ENCODE measurements around the gene EMCN. TPM values are rescaled to one million over a fixed set of nuclear protein-coding genes. Genes with fewer than 3 reads are reported as not detected.

EMCN gene
- total and polyA plus RNA-seq, 9 of the 15 experiments (the other 6 are each of a cell fraction or from before 2014, with no cell fraction given): not detected

- TF ChIP-seq TGIF2 (CRISPR knock-in tag; IDR thresholded peaks at IDR 0.05): no peak
- TF ChIP-seq CHD2 (IDR thresholded peaks at IDR 0.05; ENCODE audit: low read depth, low read length): no peak
- TF ChIP-seq KLF1 (tag; IDR thresholded peaks at IDR 0.05): no peak
- no peak for TF ChIP-seq ZNF551 (CRISPR knock-in tag; IDR thresholded peaks at IDR 0.05)
Measured at GRCh38 chr4:100361336-100361735, 156.5 kb downstream of the EMCN start.

DNA sequence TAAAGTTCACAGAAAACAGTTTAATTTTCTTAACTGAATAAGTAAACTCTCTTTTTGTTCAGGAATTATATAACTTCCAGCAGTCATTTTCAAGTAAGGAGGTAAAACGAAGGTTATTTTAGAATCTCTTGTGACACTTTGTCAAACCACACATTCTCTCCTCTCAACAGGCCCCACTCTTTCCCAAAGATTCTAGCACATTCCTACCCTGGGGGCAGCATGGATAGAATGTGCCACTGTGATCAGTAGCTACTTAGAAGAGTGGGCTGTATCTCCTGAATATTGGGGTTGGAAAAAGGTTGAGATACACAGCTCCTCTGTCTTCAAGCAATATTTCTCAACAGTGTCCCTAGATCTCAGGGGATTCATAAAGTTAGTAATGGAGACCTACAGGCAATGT is 157.6 kb downstream of the EMCN start:
- POLR2A ChIA-PET: no interaction called here
- CTCF ChIA-PET (ENCODE audit: low intra/inter-chr PET ratio): no interaction called here
- H3K4me3 ChIP-seq: no peak overlapping the region
- no peaks in the 10 kb centered on the region for H3K27me3 ChIP-seq (ENCODE audit: control insufficient read depth in 2 of 2, insufficient read depth in 2 of 2, low read length in 2 of 2)
- FAIRE-seq: no peak
- H3K9ac ChIP-seq (ENCODE audit: insufficient read depth in 1 of 2, low read depth in 2 of 2, low read length in 2 of 2): no peak overlapping the region
- no peaks in the 10 kb centered on the region for H3K4me1 ChIP-seq (replicated peaks in 1 of 2; ENCODE audit: control insufficient read depth in 2 of 2, insufficient read depth in 2 of 2, low read length in 2 of 2)
- H3K27ac ChIP-seq (ENCODE audit: extremely low read depth, low read depth, low read length): no peak overlapping the region
- H3K79me2 ChIP-seq (ENCODE audit: control insufficient read depth, insufficient read depth, low read length): no peaks in the 10 kb centered on the region
- in situ Hi-C loops (cut with MboI) (no loop called here), intact Hi-C loops (cut with micrococcal nuclease) (no loop called here)
- H4K20me1 ChIP-seq (replicated peaks; ENCODE audit: control insufficient read depth, insufficient read depth, low read length): no peaks in the 10 kb centered on the region
- BruUV-seq (replicated peaks): no TSS peak
- H3K9me1 ChIP-seq (ENCODE audit: control insufficient read depth, insufficient read depth, low read length): no peaks in the 10 kb centered on the region
- no peak overlapping the region for H3K4me2 ChIP-seq (ENCODE audit: insufficient read depth, low read length)
- H3K36me3 ChIP-seq (ENCODE audit: control insufficient read depth, insufficient read depth, low read length): no peaks in the 10 kb centered on the region
- no peak for ATAC-seq
- no peak for DNase-seq (ENCODE audit: extremely low read depth in 1 of 4, low spot score in 3 of 4)
- H3K9me3 ChIP-seq (replicated peaks; ENCODE audit: control insufficient read depth, insufficient read depth, low read depth, low read length): no peaks in the 10 kb centered on the region
- H2AFZ ChIP-seq (ENCODE audit: low read depth, low read length): no peak overlapping the region
- 0% methylated on average over 1 of the region's 1 CpG for WGBS (ENCODE audit: insufficient coverage, low coverage, missing lambda C conversion rate)
- TF ChIP-seq E2F8 (IDR thresholded peaks at IDR 0.05; ENCODE audit: low read depth, partially characterized antibody): no peak
- no peak for TF ChIP-seq FUS (optimal IDR thresholded peaks at IDR 0.05; ENCODE audit: low read depth, low read length)
- TF ChIP-seq ZNF655 (CRISPR knock-in tag; IDR thresholded peaks at IDR 0.05): no peak
- no peak for TF ChIP-seq HOXB6 (CRISPR knock-in tag; IDR thresholded peaks at IDR 0.05; ENCODE audit: borderline replicate concordance)
- no peak for TF ChIP-seq TBP (optimal IDR thresholded peaks at IDR 0.05; ENCODE audit: low read depth, low read length)

More at GRCh38 chr4:100361336-100361735, 156.5 kb downstream of the EMCN start:
- Histone ChIP-seq H3K4me1 (replicated peaks in 1 of 2; ENCODE audit: control insufficient read depth in 2 of 2, insufficient read depth in 2 of 2, low read length in 2 of 2) (no peaks in the 10 kb centered on the region), H3K36me3 (ENCODE audit: control insufficient read depth, insufficient read depth, low read length) (no peaks in the 10 kb centered on the region), H3K9me1 (ENCODE audit: control insufficient read depth, insufficient read depth, low read length) (no peaks in the 10 kb centered on the region), H3K4me2 (ENCODE audit: insufficient read depth, low read length) (no peak overlapping the region), H3K79me2 (ENCODE audit: control insufficient read depth, insufficient read depth, low read length) (no peaks in the 10 kb centered on the region), H2AFZ (ENCODE audit: low read depth, low read length) (no peak overlapping the region), H4K20me1 (replicated peaks; ENCODE audit: control insufficient read depth, insufficient read depth, low read length) (no peaks in the 10 kb centered on the region), H3K9ac (ENCODE audit: insufficient read depth in 1 of 2, low read depth in 2 of 2, low read length in 2 of 2) (no peak overlapping the region), H3K9me3 (replicated peaks; ENCODE audit: control insufficient read depth, insufficient read depth, low read depth, low read length) (no peaks in the 10 kb centered on the region), H3K27ac (ENCODE audit: extremely low read depth, low read depth, low read length) (no peak overlapping the region), H3K27me3 (ENCODE audit: control insufficient read depth in 2 of 2, insufficient read depth in 2 of 2, low read length in 2 of 2) (no peaks in the 10 kb centered on the region), H3K4me3 (no peak overlapping the region)
- in situ Hi-C loops (cut with MboI): no loop called here
- no peak for DNase-seq (ENCODE audit: extremely low read depth in 1 of 4, low spot score in 3 of 4)
- ChIA-PET POLR2A (no interaction called here), CTCF (ENCODE audit: low intra/inter-chr PET ratio) (no interaction called here)
- no peak for ATAC-seq
- no TSS peak for BruUV-seq (replicated peaks)
- no peak for FAIRE-seq
- WGBS (ENCODE audit: insufficient coverage, low coverage, missing lambda C conversion rate): 0% methylated on average over 1 of the region's 1 CpG
- intact Hi-C loops (cut with micrococcal nuclease): no loop called here

Measured in K562 (cell line).